Mesenchymal stem cell (in vitro differentiated cells and primary cell): ENCODE results near the gene CROCC.

Experiments
- DNase-seq: peaks from one replicate; pipeline ENCODE4 v3.0.0-alpha.2; 2013
- H2AFZ ChIP-seq: one replicate; pipeline ENCODE4 v1.6.1; 2013; ENCODE audit warnings: low read depth, mild to moderate bottlenecking, control low read depth, inconsistent platforms, low read length, moderate library complexity
- H2AK5ac ChIP-seq: 2 replicates; pipeline ENCODE4 v1.6.1; 2013; ENCODE audit warnings: low read length, moderate library complexity, mild to moderate bottlenecking, inconsistent platforms; ENCODE audit not compliant: severe bottlenecking
- H2BK120ac ChIP-seq: one replicate; pipeline ENCODE4 v1.6.1; 2013; ENCODE audit warnings: low read depth, mild to moderate bottlenecking, inconsistent platforms, low read length, moderate library complexity
- H2BK12ac ChIP-seq, 2 experiments: one replicate each; pipeline ENCODE4 v1.6.1; 2013; ENCODE audit warnings: inconsistent platforms in 2 of 2, low read length in 2 of 2, mild to moderate bottlenecking in 2 of 2, moderate library complexity in 2 of 2, control low read depth in 1 of 2
- H2BK15ac ChIP-seq: one replicate; pipeline ENCODE4 v1.6.1; 2013; ENCODE audit warnings: mild to moderate bottlenecking, low read depth, inconsistent platforms; ENCODE audit not compliant: poor library complexity, severe bottlenecking
- H2BK5ac ChIP-seq: 2 replicates; pipeline ENCODE4 v1.6.1; 2013; ENCODE audit warnings: low read depth, mild to moderate bottlenecking, low read length, control low read depth, inconsistent platforms; ENCODE audit not compliant: poor library complexity, severe bottlenecking
- H3K14ac ChIP-seq, 2 experiments: one replicate each; pipeline ENCODE4 v1.6.1; 2013; ENCODE audit warnings: inconsistent platforms in 2 of 2, low read length in 2 of 2, control low read depth in 1 of 2, mild to moderate bottlenecking in 1 of 2, moderate library complexity in 1 of 2
- H3K18ac ChIP-seq, 2 experiments: one replicate each; pipeline ENCODE4 v1.6.1; 2013; ENCODE audit warnings: inconsistent platforms in 2 of 2, low read length in 2 of 2, control low read depth in 1 of 2, low read depth in 1 of 2, mild to moderate bottlenecking in 1 of 2
- H3K23ac ChIP-seq, 2 experiments: one replicate each; pipeline ENCODE4 v1.6.1; 2013; ENCODE audit warnings: inconsistent platforms in 2 of 2, low read length in 2 of 2, mild to moderate bottlenecking in 2 of 2, moderate library complexity in 2 of 2, control low read depth in 1 of 2
- H3K27ac ChIP-seq: 2 replicates; pipeline ENCODE4 v1.5.1; 2013; ENCODE audit warnings: mild to moderate bottlenecking, moderate library complexity, low read length, control low read depth, inconsistent platforms; ENCODE audit not compliant: poor library complexity, severe bottlenecking
- H3K27me3 ChIP-seq, 2 experiments: 2 replicates each; pipeline versions ENCODE4 v1.6.1 to v1.7.0; 2013; ENCODE audit warnings: low read length in 2 of 2, mild to moderate bottlenecking in 2 of 2, moderate library complexity in 2 of 2, control low read depth in 1 of 2, inconsistent platforms in 1 of 2; ENCODE audit not compliant: control insufficient read depth in 1 of 2, insufficient read depth in 1 of 2
- H3K36me3 ChIP-seq, 2 experiments: 2 replicates each; pipeline versions ENCODE4 v1.6.1 to v1.7.0; 2013; ENCODE audit warnings: low read length in 2 of 2, control low read depth in 1 of 2, inconsistent platforms in 1 of 2, low read depth in 1 of 2, mild to moderate bottlenecking in 1 of 2; ENCODE audit not compliant: insufficient read depth in 2 of 2, control insufficient read depth in 1 of 2
- H3K4ac ChIP-seq, 2 experiments: one replicate each; pipeline ENCODE4 v1.6.1; 2013; ENCODE audit warnings: inconsistent platforms in 2 of 2, low read length in 2 of 2, mild to moderate bottlenecking in 2 of 2, moderate library complexity in 2 of 2, control low read depth in 1 of 2, low read depth in 1 of 2
- H3K4me1 ChIP-seq: 2 replicates; pipeline ENCODE4 v1.6.1; 2013; ENCODE audit warnings: low read depth, low read length, control low read depth; ENCODE audit not compliant: control insufficient read depth, insufficient read depth
- H3K4me2 ChIP-seq: 2 replicates; pipeline ENCODE4 v1.6.1; 2013; ENCODE audit warnings: low read length, mild to moderate bottlenecking, inconsistent platforms; ENCODE audit not compliant: poor library complexity, severe bottlenecking
- H3K4me3 ChIP-seq, 2 experiments: 2 replicates each; pipeline versions ENCODE4 v1.5.1 to v1.7.0; 2013; ENCODE audit warnings: low read length in 2 of 2, mild to moderate bottlenecking in 2 of 2, control low read depth in 1 of 2, low read depth in 1 of 2; ENCODE audit not compliant: insufficient read depth in 1 of 2
- H3K79me1 ChIP-seq: replicated peaks from 2 replicates; pipeline ENCODE4 v1.6.1; 2013; ENCODE audit warnings: mild to moderate bottlenecking, control low read depth, low read length, inconsistent platforms; ENCODE audit not compliant: poor library complexity, severe bottlenecking
- H3K9ac ChIP-seq: 2 replicates; pipeline ENCODE4 v1.7.0; 2013; ENCODE audit warnings: mild to moderate bottlenecking, low read length, moderate library complexity
- H3K9me3 ChIP-seq: 2 replicates; pipeline ENCODE4 v1.7.0; 2013; ENCODE audit warnings: mild to moderate bottlenecking, low read length; ENCODE audit not compliant: control insufficient read depth
- H4K8ac ChIP-seq: one replicate; pipeline ENCODE4 v1.6.1; 2013; ENCODE audit warnings: inconsistent platforms, mild to moderate bottlenecking, low read length, moderate library complexity
- H4K91ac ChIP-seq: one replicate; pipeline ENCODE4 v1.6.1; 2013; ENCODE audit warnings: mild to moderate bottlenecking, low read length, inconsistent platforms
- WGBS: methylation state at CpG from one replicate; pipeline ENCODE4 v1.1.7; 2013; ENCODE audit warnings: mixed read lengths; 5-methylcytosine and 5-hydroxymethylcytosine counted together

CROCC gene

DNA sequence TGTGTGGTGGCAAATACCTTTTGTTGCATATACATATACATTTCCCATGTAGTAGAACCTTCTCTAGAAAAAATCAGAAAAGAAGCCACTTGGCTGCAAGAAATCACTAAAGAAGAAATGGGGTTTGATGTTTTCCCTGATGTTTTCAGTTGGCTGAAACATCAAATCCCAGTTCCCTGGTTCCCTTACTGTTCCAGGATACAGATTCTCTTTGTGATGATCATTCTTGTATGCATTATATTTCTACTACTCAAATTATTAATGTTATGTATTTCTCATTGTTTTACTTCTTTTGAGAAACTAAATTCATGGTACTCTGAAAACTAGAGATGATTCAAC lies 18.3 kb upstream of the CROCC start:
- H3K4me3 ChIP-seq: peak overlapping the region in 1 of 2 experiments; percentile 84
- H3K79me1 ChIP-seq: no peaks in the 10 kb centered on the region
- H3K23ac ChIP-seq: no peak overlapping the region
- H3K18ac ChIP-seq: no peak overlapping the region
- no peak overlapping the region for H2BK5ac ChIP-seq
- no peak overlapping the region for H4K91ac ChIP-seq
- no peaks in the 10 kb centered on the region for H3K9me3 ChIP-seq
- H3K27ac ChIP-seq: peak overlapping the region; percentile 77
- no peak overlapping the region for H2AFZ ChIP-seq
- no peak overlapping the region for H2AK5ac ChIP-seq
- no peak overlapping the region for H2BK12ac ChIP-seq
- peak overlapping the region; percentile 96 for H3K9ac ChIP-seq
- H3K4me2 ChIP-seq: peak overlapping the region; percentile 91
- no peaks in the 10 kb centered on the region for H3K36me3 ChIP-seq
- H3K27me3 ChIP-seq: no peaks in the 10 kb centered on the region
- no peak overlapping the region for H2BK15ac ChIP-seq
- H2BK120ac ChIP-seq: no peak overlapping the region
- no peak overlapping the region for H3K14ac ChIP-seq
- no peak overlapping the region for H4K8ac ChIP-seq
- H3K4ac ChIP-seq: no peak overlapping the region
- peaks cover 5% of the 10 kb centered on the region for H3K4me1 ChIP-seq
- DNase-seq: no peak

- H3K4me3 ChIP-seq: peak overlapping the region; percentile 27 to 84
- H3K9me3 ChIP-seq: no peaks in the 10 kb centered on the region
- no peaks in the 10 kb centered on the region for H3K79me1 ChIP-seq
- peak overlapping the region; percentile 96 for H3K9ac ChIP-seq
- H2AK5ac ChIP-seq: no peak overlapping the region
- H3K27ac ChIP-seq: peak overlapping the region; percentile 96
- H3K4ac ChIP-seq: peak overlapping the region; percentile 88 to 95
- no peaks in the 10 kb centered on the region for H3K27me3 ChIP-seq
- peak overlapping the region; percentile 91 for H3K4me2 ChIP-seq
- peak overlapping the region; percentile 95 for H4K8ac ChIP-seq
- peak overlapping the region; percentile 99 for H4K91ac ChIP-seq
- no peak overlapping the region for H3K23ac ChIP-seq
- peak; percentile 98 for DNase-seq
- H2BK15ac ChIP-seq: no peak overlapping the region
- under 1% methylated on average over 27 of the region's 27 CpGs for WGBS
- H2BK5ac ChIP-seq: peak overlapping the region; percentile 100
- peak overlapping the region in 1 of 2 experiments; percentile 95 for H3K14ac ChIP-seq
- no peaks in the 10 kb centered on the region for H3K36me3 ChIP-seq
- H3K18ac ChIP-seq: peak overlapping the region; percentile 98 to 100
- H2BK120ac ChIP-seq: peak overlapping the region; percentile 90
- H3K4me1 ChIP-seq: peaks cover 5% of the 10 kb centered on the region
- no peak overlapping the region for H2BK12ac ChIP-seq
- peak overlapping the region; percentile 30 for H2AFZ ChIP-seq
Observed at GRCh38 chr1:16904560-16905109, 17.1 kb upstream of the CROCC start.

- peak; percentile 96 for DNase-seq
- H3K23ac ChIP-seq: no peak overlapping the region
- H3K27me3 ChIP-seq: no peaks in the 10 kb centered on the region
- H4K8ac ChIP-seq: peak overlapping the region; percentile 95
- no peaks in the 10 kb centered on the region for H3K9me3 ChIP-seq
- H3K27ac ChIP-seq: peak overlapping the region; percentile 96
- H2BK5ac ChIP-seq: peak overlapping the region; percentile 100
- 9% methylated on average over 12 of the region's 12 CpGs for WGBS
- no peaks in the 10 kb centered on the region for H3K79me1 ChIP-seq
- peak overlapping the region in 1 of 2 experiments; percentile 84 for H3K4me3 ChIP-seq
- H3K9ac ChIP-seq: peak overlapping the region; percentile 96
- peak overlapping the region; percentile 83 to 84 for H2BK12ac ChIP-seq
- peak overlapping the region; percentile 30 for H2AFZ ChIP-seq
- peaks cover 5% of the 10 kb centered on the region for H3K4me1 ChIP-seq
- peak overlapping the region; percentile 99 for H4K91ac ChIP-seq
- H3K14ac ChIP-seq: peak overlapping the region in 1 of 2 experiments; percentile 95
- H2BK120ac ChIP-seq: peak overlapping the region; percentile 90
- H2BK15ac ChIP-seq: no peak overlapping the region
- peak overlapping the region; percentile 98 to 100 for H3K18ac ChIP-seq
- H2AK5ac ChIP-seq: no peak overlapping the region
- H3K4me2 ChIP-seq: peak overlapping the region; percentile 91
- H3K4ac ChIP-seq: peak overlapping the region; percentile 88 to 95
- no peaks in the 10 kb centered on the region for H3K36me3 ChIP-seq
Observed at GRCh38 chr1:16905110-16905867, 16.4 kb upstream of the CROCC start.

DNA sequence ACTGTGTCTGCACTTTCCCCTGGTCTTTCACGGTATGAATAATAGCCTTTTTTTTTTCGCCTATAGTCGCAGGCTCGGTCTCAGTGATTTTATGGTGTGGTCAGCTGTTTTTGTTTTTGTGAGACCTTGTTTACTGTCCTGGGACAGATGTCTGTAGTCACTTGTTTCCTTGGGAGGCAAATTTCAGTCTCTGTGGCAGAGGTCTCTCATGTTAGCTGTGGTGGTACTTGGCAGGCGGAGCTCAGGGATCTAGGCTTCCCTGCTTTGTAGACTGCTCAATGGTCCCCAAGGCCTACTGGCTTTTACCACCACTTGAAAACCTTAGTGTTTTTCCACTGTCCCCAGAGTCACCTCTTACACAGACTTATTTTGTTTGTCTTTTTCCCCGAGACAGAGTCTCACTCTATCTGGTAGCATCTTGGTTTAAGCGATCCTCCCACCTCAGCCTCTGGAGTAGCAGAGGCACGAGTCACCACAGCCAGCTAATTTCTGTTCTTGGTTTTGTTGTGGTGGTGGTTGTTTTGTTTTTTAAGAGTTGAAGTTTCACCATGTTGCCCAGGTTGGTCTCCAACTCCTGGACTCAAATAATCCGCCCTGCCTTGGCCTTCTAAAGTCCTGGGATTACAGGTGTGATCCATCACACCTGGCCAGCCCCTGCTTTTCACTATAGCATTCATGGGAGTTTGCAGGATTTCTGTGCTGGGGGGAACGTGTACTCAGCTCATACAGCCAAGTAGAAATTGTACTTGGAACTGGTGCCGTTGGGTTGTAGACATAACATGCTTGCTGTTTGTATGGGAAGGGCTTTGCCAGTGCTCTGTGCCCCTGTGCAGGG lies 15.6 kb upstream of the CROCC start:
- H3K4me3 ChIP-seq: no peak overlapping the region
- H2BK12ac ChIP-seq: no peak overlapping the region
- no peaks in the 10 kb centered on the region for H3K9me3 ChIP-seq
- peak overlapping the region; percentile 74 for H3K27ac ChIP-seq
- no peak overlapping the region for H4K8ac ChIP-seq
- no peak overlapping the region for H2BK120ac ChIP-seq
- H3K9ac ChIP-seq: peak overlapping the region; percentile 96
- peak; percentile 44 for DNase-seq
- no peak overlapping the region for H4K91ac ChIP-seq
- H2AK5ac ChIP-seq: no peak overlapping the region
- no peak overlapping the region for H2AFZ ChIP-seq
- WGBS: 75% methylated on average over 10 of the region's 11 CpGs
- H3K36me3 ChIP-seq: no peaks in the 10 kb centered on the region
- H3K23ac ChIP-seq: no peak overlapping the region
- no peak overlapping the region for H2BK5ac ChIP-seq
- H3K4me1 ChIP-seq: peaks cover 5% of the 10 kb centered on the region
- H3K4ac ChIP-seq: no peak overlapping the region
- peak overlapping the region in 1 of 2 experiments; percentile 12 for H3K18ac ChIP-seq
- H2BK15ac ChIP-seq: peak overlapping the region; percentile 69
- no peak overlapping the region for H3K4me2 ChIP-seq
- no peak overlapping the region for H3K14ac ChIP-seq
- H3K79me1 ChIP-seq: no peaks in the 10 kb centered on the region
- no peaks in the 10 kb centered on the region for H3K27me3 ChIP-seq
